Measurements from ENCODE around the gene PALLD.

GRCh38 chr4:168558599-168558998, 61.7 kb downstream of the PALLD start:
- TF ChIP-seq ZBTB21 (tag by site-specific recombination; IDR thresholded peaks at IDR 0.05) (no peak), ZNF335 (tag by site-specific recombination; conservative IDR thresholded peaks at IDR 0.05) (no peak), ZFHX2 (tag by site-specific recombination; conservative IDR thresholded peaks at IDR 0.05) (no peak), TCF7L2 (IDR thresholded peaks at IDR 0.05; ENCODE audit: borderline replicate concordance, low read depth, low read length) (no peak), CTCF (tag by site-specific recombination; IDR thresholded peaks at IDR 0.05) (no peak), ZNF518A (tag by site-specific recombination; conservative IDR thresholded peaks at IDR 0.05; ENCODE audit: low read depth) (no peak), ZNF311 (tag by site-specific recombination; IDR thresholded peaks at IDR 0.05; ENCODE audit: borderline replicate concordance) (no peak), YY1 (tag by site-specific recombination; IDR thresholded peaks at IDR 0.05) (no peak), KLF16 (tag by site-specific recombination; IDR thresholded peaks at IDR 0.05) (no peak), PRDM1 (tag by site-specific recombination; IDR thresholded peaks at IDR 0.05) (no peak)
- TF ChIP-seq, protein P1, sequence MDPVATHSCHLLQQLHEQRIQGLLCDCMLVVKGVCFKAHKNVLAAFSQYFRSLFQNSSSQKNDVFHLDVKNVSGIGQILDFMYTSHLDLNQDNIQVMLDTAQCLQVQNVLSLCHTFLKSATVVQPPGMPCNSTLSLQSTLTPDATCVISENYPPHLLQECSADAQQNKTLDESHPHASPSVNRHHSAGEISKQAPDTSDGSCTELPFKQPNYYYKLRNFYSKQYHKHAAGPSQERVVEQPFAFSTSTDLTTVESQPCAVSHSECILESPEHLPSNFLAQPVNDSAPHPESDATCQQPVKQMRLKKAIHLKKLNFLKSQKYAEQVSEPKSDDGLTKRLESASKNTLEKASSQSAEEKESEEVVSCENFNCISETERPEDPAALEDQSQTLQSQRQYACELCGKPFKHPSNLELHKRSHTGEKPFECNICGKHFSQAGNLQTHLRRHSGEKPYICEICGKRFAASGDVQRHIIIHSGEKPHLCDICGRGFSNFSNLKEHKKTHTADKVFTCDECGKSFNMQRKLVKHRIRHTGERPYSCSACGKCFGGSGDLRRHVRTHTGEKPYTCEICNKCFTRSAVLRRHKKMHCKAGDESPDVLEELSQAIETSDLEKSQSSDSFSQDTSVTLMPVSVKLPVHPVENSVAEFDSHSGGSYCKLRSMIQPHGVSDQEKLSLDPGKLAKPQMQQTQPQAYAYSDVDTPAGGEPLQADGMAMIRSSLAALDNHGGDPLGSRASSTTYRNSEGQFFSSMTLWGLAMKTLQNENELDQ (tag by site-specific recombination; IDR thresholded peaks at IDR 0.05; ENCODE audit: low read depth) = no peak
- TF ChIP-seq, protein P2, sequence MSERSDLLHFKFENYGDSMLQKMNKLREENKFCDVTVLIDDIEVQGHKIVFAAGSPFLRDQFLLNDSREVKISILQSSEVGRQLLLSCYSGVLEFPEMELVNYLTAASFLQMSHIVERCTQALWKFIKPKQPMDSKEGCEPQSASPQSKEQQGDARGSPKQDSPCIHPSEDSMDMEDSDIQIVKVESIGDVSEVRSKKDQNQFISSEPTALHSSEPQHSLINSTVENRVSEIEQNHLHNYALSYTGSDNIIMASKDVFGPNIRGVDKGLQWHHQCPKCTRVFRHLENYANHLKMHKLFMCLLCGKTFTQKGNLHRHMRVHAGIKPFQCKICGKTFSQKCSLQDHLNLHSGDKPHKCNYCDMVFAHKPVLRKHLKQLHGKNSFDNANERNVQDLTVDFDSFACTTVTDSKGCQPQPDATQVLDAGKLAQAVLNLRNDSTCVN (tag by site-specific recombination; optimal IDR thresholded peaks at IDR 0.05) = no peak

All from HEK293 (cell line).